ENCODE data around the gene CCDC117. TPM values are rescaled to one million over a fixed set of nuclear protein-coding genes. Genes with fewer than 3 reads are reported as not detected.

The CCDC117 gene
- total RNA-seq, 1 donor from 2014 or later = 10.7 TPM

- Histone ChIP-seq H3K9me3 (no peaks in the 10 kb centered on the region), H3K36me3 (peaks cover 43 to 52% of the 10 kb centered on the region in 2 donors), H3K27ac (peak overlapping the region in 1 of 2 donors; percentile 39), H3K4me3 (no peak overlapping the region), H3K4me1 (peaks cover 7 to 19% of the 10 kb centered on the region in 2 donors), H3K27me3 (no peaks in the 10 kb centered on the region)
- intact Hi-C loops (cut with DNase I) = no loop called here
- DNase-seq (ENCODE audit: low spot score in 2 of 2) = no peak
- no peak for TF ChIP-seq CTCF (IDR thresholded peaks at IDR 0.05)
These were observed 23.7 kb downstream of the CCDC117 start for GRCh38 chr22:28795932-28796856.

- H3K9me3 ChIP-seq = no peaks in the 10 kb centered on the region
- TF ChIP-seq CTCF (IDR thresholded peaks at IDR 0.05) = no peak
- peaks cover 17 to 30% of the 10 kb centered on the region in 2 donors for H3K4me1 ChIP-seq
- peak in 1 of 2 donors; percentile 85 for DNase-seq (ENCODE audit: low spot score in 2 of 2)
- peaks cover 33 to 40% of the 10 kb centered on the region in 2 donors for H3K36me3 ChIP-seq
- H3K4me3 ChIP-seq = peak overlapping the region; percentile 96 to 100
- intact Hi-C loops (cut with DNase I) = no loop called here
- peak overlapping the region; percentile 100 for H3K27ac ChIP-seq
- H3K27me3 ChIP-seq = no peaks in the 10 kb centered on the region
These were observed 26.5 kb downstream of the CCDC117 start for GRCh38 chr22:28798810-28799605.

GRCh38 chr22:28799606-28800307 is 27.3 kb downstream of the CCDC117 start:
- H3K27me3 ChIP-seq = no peaks in the 10 kb centered on the region
- peaks cover 26 to 33% of the 10 kb centered on the region in 2 donors for H3K36me3 ChIP-seq
- TF ChIP-seq CTCF (IDR thresholded peaks at IDR 0.05) = no peak
- H3K4me3 ChIP-seq = peak overlapping the region; percentile 96 to 100
- intact Hi-C loops (cut with DNase I) = loop anchor here (1.0 to 5.0 kb wide), 5 partner anchors 26 to 243 kb away; partner anchors contain the start of genes HSCB, TTC28 and ZNRF3
- no peaks in the 10 kb centered on the region for H3K9me3 ChIP-seq
- peaks cover 17 to 30% of the 10 kb centered on the region in 2 donors for H3K4me1 ChIP-seq
- peak in 1 of 2 donors; percentile 81 for DNase-seq (ENCODE audit: low spot score in 2 of 2)
- H3K27ac ChIP-seq = peak overlapping the region; percentile 100

GRCh38 chr22:28800308-28801041 is 28.0 kb downstream of the CCDC117 start, which contains the start of gene XBP1:
Gene XBP1, minus strand, starts transcription at chr22:28800569.
- intact Hi-C loops (cut with DNase I) = loop anchor here (1.0 to 5.0 kb wide), 5 partner anchors 27 to 242 kb away; partner anchors contain the start of genes HSCB, TTC28 and ZNRF3
- peaks cover 17 to 30% of the 10 kb centered on the region in 2 donors for H3K4me1 ChIP-seq
- peak within 1 kb of the TSS; percentile 96 to 100 for H3K4me3 ChIP-seq
- TF ChIP-seq CTCF (IDR thresholded peaks at IDR 0.05) = no peak
- H3K36me3 ChIP-seq = peaks cover 19 to 25% of the 10 kb centered on the region in 2 donors
- H3K27me3 ChIP-seq = no peaks in the 10 kb centered on the region
- no peaks in the 10 kb centered on the region for H3K9me3 ChIP-seq
- peak within 1 kb of the TSS; percentile 100 for H3K27ac ChIP-seq
- DNase-seq (ENCODE audit: low spot score in 2 of 2) = peak; percentile 76 to 97
